CD8-positive, alpha-beta memory T cell (primary cell): ENCODE measurements around the gene VEGFC. TPM values are rescaled to one million over a fixed set of nuclear protein-coding genes. Genes with fewer than 3 reads are reported as not detected.

Experiments used
- CTCF ChIA-PET: fragments of 350-600 bp; sonication (Branson Sonifier 250); formaldehyde crosslinking; loops from one replicate; lab custom pipeline; 2021; ENCODE audit warnings: antibody characterized with exemption; lab: Charles Lee
- POLR2A ChIA-PET: fragments of 350-600 bp; sonication (Branson Sonifier 250); formaldehyde crosslinking; loops from one replicate; lab custom pipeline; 2021; ENCODE audit warnings: antibody characterized with exemption; lab: Charles Lee
- DNase-seq, 5 donors: peaks; one replicate each; pipeline versions ENCODE4 v3.0.0 to v3.0.0-alpha.2; 2020 to 2022; ENCODE audit warnings: mixed read lengths in 1 of 5
- H3K27ac ChIP-seq: one replicate; pipeline ENCODE4 v1.7.0; 2013; ENCODE audit warnings: low read depth, mild to moderate bottlenecking, low read length, moderate library complexity
- H3K27me3 ChIP-seq: 2 replicates; pipeline ENCODE4 v1.7.0; 2013; ENCODE audit warnings: low read length, mild to moderate bottlenecking; ENCODE audit not compliant: insufficient read depth, poor library complexity, severe bottlenecking
- H3K36me3 ChIP-seq: 2 replicates; pipeline ENCODE4 v1.7.0; 2013; ENCODE audit warnings: mild to moderate bottlenecking, low read length, moderate library complexity; ENCODE audit not compliant: insufficient read depth
- H3K4me1 ChIP-seq: 2 replicates; pipeline ENCODE4 v1.7.0; 2013; ENCODE audit warnings: mild to moderate bottlenecking, low read length, moderate library complexity; ENCODE audit not compliant: insufficient read depth
- H3K4me3 ChIP-seq: 2 replicates; pipeline ENCODE4 v1.7.0; 2013; ENCODE audit warnings: mild to moderate bottlenecking, low read length
- H3K9me3 ChIP-seq: 2 replicates; pipeline ENCODE4 v1.7.0; 2013; ENCODE audit warnings: mild to moderate bottlenecking, low read length
- H3K27ac Mint-ChIP-seq, 8 donors: one replicate each; pipeline ENCODE4 v1.8.0; 2020 to 2021; ENCODE audit warnings: mixed read lengths in 8 of 8, mild to moderate bottlenecking in 6 of 8, inconsistent platforms in 3 of 8, moderate library complexity in 3 of 8
- H3K27me3 Mint-ChIP-seq, 2 donors: one replicate each; pipeline ENCODE4 v1.8.0; 2020 to 2021; ENCODE audit warnings: mixed read lengths in 2 of 2, mild to moderate bottlenecking in 1 of 2, moderate library complexity in 1 of 2
- H3K36me3 Mint-ChIP-seq, 3 donors: one replicate each; pipeline ENCODE4 v1.8.0; 2020 to 2021; ENCODE audit warnings: mixed read lengths in 3 of 3, inconsistent platforms in 1 of 3, mild to moderate bottlenecking in 1 of 3
- H3K4me1 Mint-ChIP-seq, 3 donors: one replicate each; pipeline ENCODE4 v1.8.0; 2020 to 2021; ENCODE audit warnings: mixed read lengths in 3 of 3, inconsistent platforms in 1 of 3, mild to moderate bottlenecking in 1 of 3
- H3K4me3 Mint-ChIP-seq, 7 donors: one replicate each; pipeline ENCODE4 v1.8.0; 2020 to 2021; ENCODE audit warnings: mixed read lengths in 7 of 7, mild to moderate bottlenecking in 6 of 7, moderate library complexity in 4 of 7, inconsistent platforms in 2 of 7
- H3K9me3 Mint-ChIP-seq, 5 donors: one replicate each; pipeline ENCODE4 v1.8.0; 2020 to 2022; ENCODE audit warnings: mixed read lengths in 5 of 5, mild to moderate bottlenecking in 3 of 5, moderate library complexity in 2 of 5, inconsistent platforms in 1 of 5
- polyA plus RNA-seq: library from polyadenylated mRNA; unstranded; fragments of 300-500 nt; fragmentation: Illumina TruSeq; gene quantifications from one replicate; pipeline ENCODE4 v1.2.3, GENCODE V29; 2021
- total RNA-seq, 2 experiments: library from RNA; stranded (reverse); gene quantifications; one replicate each; pipeline ENCODE4 v1.2.3, GENCODE V29; 2021

The VEGFC gene
- total and polyA plus RNA-seq, 3 experiments from 2014 or later, result not detected

DNA sequence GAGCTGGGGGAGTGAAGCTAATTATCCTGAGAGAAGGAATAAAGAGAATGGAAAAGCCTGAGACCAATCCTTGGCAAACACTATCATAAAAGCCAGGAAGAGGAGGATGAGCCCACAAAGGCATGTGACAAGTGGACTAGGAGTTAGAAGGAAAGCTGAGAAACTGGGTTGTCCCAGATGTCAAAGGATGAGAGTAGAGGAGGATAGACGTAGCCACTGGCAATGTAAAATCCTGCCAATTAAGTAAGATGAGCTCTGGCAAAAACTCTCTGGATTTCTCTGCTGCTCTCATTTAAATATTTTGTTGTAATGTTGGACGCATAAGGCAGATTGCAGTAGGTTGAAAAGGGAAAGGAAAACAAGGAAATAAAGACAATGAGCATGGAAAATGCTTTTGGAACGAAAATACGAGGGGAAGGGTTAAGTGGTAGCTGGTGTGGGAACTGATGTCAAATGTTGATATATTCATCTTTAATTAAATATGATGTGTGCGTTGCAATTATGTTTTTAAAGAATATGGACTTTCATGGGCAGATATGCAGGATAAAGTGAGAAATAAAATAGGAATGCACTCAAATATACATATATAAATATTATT, 14.2 kb upstream of the VEGFC start:
- H3K9me3 Mint-ChIP-seq, result peaks cover 6 to 31% (median 8%) of the 10 kb centered on the region in 5 donors
- no peak overlapping the region for H3K27ac Mint-ChIP-seq
- DNase-seq, result no peak
- POLR2A ChIA-PET, result no interaction called here
- H3K36me3 ChIP-seq, result no peaks in the 10 kb centered on the region
- no peaks in the 10 kb centered on the region for H3K9me3 ChIP-seq
- H3K27ac ChIP-seq, result no peak overlapping the region
- H3K4me1 ChIP-seq, result no peaks in the 10 kb centered on the region
- no peaks in the 10 kb centered on the region for H3K4me1 Mint-ChIP-seq
- CTCF ChIA-PET, result no interaction called here
- H3K27me3 ChIP-seq, result no peaks in the 10 kb centered on the region
- no peaks in the 10 kb centered on the region for H3K36me3 Mint-ChIP-seq
- H3K27me3 Mint-ChIP-seq, result no peaks in the 10 kb centered on the region
- no peak overlapping the region for H3K4me3 ChIP-seq
- H3K4me3 Mint-ChIP-seq, result no peak overlapping the region

DNA sequence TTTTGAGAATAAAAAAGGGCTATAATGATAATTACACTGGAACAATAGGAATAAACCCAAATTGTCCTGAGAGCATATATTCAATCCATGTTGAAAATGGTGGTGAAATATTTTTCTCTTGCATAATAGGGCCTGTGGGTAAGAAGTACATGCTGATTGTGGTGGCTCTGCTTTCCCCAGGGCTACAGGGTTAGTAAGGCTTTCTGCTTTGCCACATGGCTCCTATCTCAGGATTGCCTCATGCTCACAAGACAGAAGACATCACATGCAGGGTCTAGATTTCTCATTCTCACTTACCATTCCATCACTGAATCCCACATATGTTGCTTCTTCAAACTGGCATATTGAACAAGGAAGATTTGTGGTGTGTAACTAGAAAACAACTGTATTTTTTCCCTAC, 12.4 kb upstream of the VEGFC start:
- Mint-ChIP-seq H3K27ac (no peak overlapping the region), H3K4me1 (no peaks in the 10 kb centered on the region), H3K27me3 (no peaks in the 10 kb centered on the region), H3K4me3 (no peak overlapping the region), H3K36me3 (no peaks in the 10 kb centered on the region), H3K9me3 (peaks cover 5 to 26% (median 7%) of the 10 kb centered on the region in 5 donors)
- ChIA-PET CTCF (no interaction called here), POLR2A (no interaction called here)
- Histone ChIP-seq H3K4me3 (no peak overlapping the region), H3K27me3 (no peaks in the 10 kb centered on the region), H3K27ac (no peak overlapping the region), H3K9me3 (no peaks in the 10 kb centered on the region), H3K36me3 (no peaks in the 10 kb centered on the region), H3K4me1 (no peaks in the 10 kb centered on the region)
- no peak for DNase-seq

DNA sequence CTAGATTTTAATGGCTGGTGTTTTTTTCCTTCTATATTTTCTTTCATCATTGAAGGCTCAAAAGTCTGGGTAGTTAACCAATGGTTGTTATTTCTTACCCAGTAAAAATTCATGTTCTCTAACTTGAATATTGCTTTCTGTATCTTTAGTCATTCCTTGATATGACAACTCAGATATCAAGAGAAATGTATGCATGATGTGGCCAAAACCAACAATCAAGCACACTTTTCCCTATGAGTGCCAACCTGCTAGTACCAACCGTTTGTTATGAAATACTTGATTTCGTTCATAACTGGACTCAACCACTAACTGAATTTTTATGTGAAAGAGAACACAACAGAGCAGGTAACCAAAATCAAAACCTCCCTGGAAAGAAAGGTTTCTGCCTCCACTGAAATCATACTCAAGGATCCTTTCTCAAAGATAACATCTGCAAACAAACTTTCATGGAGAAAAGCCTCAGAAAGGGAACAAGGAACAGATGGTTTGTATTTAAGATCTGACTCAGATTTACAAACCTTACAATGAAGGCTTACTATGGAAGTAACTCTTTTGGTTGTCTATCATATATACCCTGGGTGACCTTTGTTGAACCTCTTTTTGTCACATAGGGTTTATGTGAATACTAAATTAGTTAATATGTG, 8.3 kb upstream of the VEGFC start:
- ChIA-PET CTCF (no interaction called here), POLR2A (no interaction called here)
- Mint-ChIP-seq H3K4me3 (no peak overlapping the region), H3K9me3 (peaks cover 0 to 9% (median 0%) of the 10 kb centered on the region in 5 donors), H3K36me3 (no peaks in the 10 kb centered on the region), H3K27me3 (no peaks in the 10 kb centered on the region), H3K4me1 (no peaks in the 10 kb centered on the region), H3K27ac (no peak overlapping the region)
- Histone ChIP-seq H3K36me3 (no peaks in the 10 kb centered on the region), H3K27ac (no peak overlapping the region), H3K9me3 (no peaks in the 10 kb centered on the region), H3K4me1 (no peaks in the 10 kb centered on the region), H3K27me3 (no peaks in the 10 kb centered on the region), H3K4me3 (no peak overlapping the region)
- no peak for DNase-seq

DNA sequence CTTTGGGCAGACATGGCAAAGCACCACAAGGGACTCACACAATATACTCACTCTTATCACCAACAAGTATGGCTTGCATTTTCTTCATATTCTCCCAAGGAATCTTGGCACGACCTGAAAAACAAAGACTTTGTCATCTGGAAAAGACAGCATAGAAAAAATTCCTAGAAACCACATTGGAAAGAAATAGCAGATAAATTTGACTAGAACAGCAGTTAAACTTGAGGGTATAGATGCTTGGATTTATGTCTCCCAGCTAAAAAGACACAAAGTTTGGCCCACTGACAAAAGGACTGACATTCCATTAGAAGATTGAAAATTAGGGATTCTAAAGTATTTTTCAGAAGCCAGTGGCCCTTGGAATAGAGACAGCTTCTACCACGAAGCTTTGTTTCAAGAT, 6.9 kb upstream of the VEGFC start:
- H3K4me3 ChIP-seq, result no peak overlapping the region
- Mint-ChIP-seq H3K36me3 (no peaks in the 10 kb centered on the region), H3K27ac (no peak overlapping the region), H3K9me3 (peaks cover 0 to 16% (median 3%) of the 10 kb centered on the region in 5 donors), H3K27me3 (peaks cover 2 to 4% of the 10 kb centered on the region in 2 donors), H3K4me3 (no peak overlapping the region), H3K4me1 (no peaks in the 10 kb centered on the region)
- no peak for DNase-seq
- no peak overlapping the region for H3K27ac ChIP-seq
- H3K9me3 ChIP-seq, result no peaks in the 10 kb centered on the region
- no peaks in the 10 kb centered on the region for H3K36me3 ChIP-seq
- H3K4me1 ChIP-seq, result no peaks in the 10 kb centered on the region
- H3K27me3 ChIP-seq, result no peaks in the 10 kb centered on the region
- CTCF ChIA-PET, result no interaction called here
- POLR2A ChIA-PET, result no interaction called here

DNA sequence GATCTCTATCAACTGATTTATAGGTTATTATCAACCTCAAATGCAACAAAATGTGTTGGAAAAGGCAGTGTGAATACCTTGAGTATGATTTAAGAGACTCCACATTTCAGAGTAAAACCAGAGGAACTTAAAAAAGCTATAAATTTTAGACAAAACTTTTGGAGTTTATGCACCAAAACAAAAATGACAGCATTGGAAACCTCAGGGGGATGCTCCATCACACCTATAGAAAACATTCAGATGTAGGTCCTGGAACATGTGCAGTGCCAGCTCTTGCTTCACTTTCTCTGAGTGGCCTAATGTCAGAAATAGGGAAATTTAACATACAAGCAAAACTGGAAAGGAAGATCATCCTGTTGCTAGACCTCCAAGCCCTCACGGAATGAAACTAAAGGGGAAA, 5.8 kb upstream of the VEGFC start:
- POLR2A ChIA-PET, result no interaction called here
- Histone ChIP-seq H3K27ac (no peak overlapping the region), H3K9me3 (no peaks in the 10 kb centered on the region), H3K4me3 (no peak overlapping the region), H3K27me3 (no peaks in the 10 kb centered on the region), H3K4me1 (no peaks in the 10 kb centered on the region), H3K36me3 (no peaks in the 10 kb centered on the region)
- Mint-ChIP-seq H3K36me3 (no peaks in the 10 kb centered on the region), H3K27ac (no peak overlapping the region), H3K9me3 (peaks cover 3 to 26% (median 4%) of the 10 kb centered on the region in 5 donors), H3K4me1 (no peaks in the 10 kb centered on the region), H3K4me3 (no peak overlapping the region), H3K27me3 (peaks cover 10 to 15% of the 10 kb centered on the region in 2 donors)
- CTCF ChIA-PET, result no interaction called here
- no peak for DNase-seq

DNA sequence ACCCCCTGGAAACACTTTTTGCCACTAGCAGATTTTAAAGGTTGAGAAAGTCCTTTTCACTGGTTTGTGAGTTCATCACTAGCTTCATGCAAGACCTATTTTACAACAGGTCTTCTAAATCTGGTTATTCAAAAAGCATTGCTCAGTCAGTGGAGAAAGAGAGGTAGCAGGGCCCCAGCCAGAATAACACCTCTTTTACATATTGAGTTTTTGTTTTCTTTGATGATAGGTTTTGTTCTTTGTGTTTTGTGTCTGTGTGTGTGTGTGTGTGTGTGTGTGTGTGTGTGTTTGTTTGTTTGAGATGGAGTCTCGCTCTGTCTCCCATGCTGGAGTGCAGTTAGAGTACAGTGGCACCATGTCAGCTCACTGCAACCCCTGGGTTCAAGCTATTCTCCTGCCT, 2.7 kb upstream of the VEGFC start:
- H3K27ac Mint-ChIP-seq, result no peak overlapping the region
- ChIA-PET CTCF (no interaction called here), POLR2A (no interaction called here)
- no peak overlapping the region for H3K4me3 Mint-ChIP-seq
- DNase-seq, result no peak
- peaks cover 4 to 14% (median 5%) of the 10 kb centered on the region in 3 donors for H3K4me1 Mint-ChIP-seq
- Histone ChIP-seq H3K4me1 (no peaks in the 10 kb centered on the region), H3K36me3 (no peaks in the 10 kb centered on the region), H3K27ac (no peak overlapping the region), H3K4me3 (no peak overlapping the region), H3K27me3 (peaks cover 5% of the 10 kb centered on the region), H3K9me3 (no peaks in the 10 kb centered on the region)
- H3K36me3 Mint-ChIP-seq, result no peaks in the 10 kb centered on the region
- H3K27me3 Mint-ChIP-seq, result peaks cover 23 to 35% of the 10 kb centered on the region in 2 donors
- H3K9me3 Mint-ChIP-seq, result peaks cover 3 to 21% (median 10%) of the 10 kb centered on the region in 5 donors

- CTCF ChIA-PET, result no interaction called here
- Mint-ChIP-seq H3K27ac (no peak overlapping the region), H3K4me3 (no peak overlapping the region), H3K4me1 (peaks cover 4 to 14% (median 5%) of the 10 kb centered on the region in 3 donors), H3K36me3 (no peaks in the 10 kb centered on the region), H3K27me3 (peaks cover 23 to 42% of the 10 kb centered on the region in 2 donors), H3K9me3 (peaks cover 3 to 21% (median 10%) of the 10 kb centered on the region in 5 donors)
- Histone ChIP-seq H3K27me3 (peaks cover 5% of the 10 kb centered on the region), H3K4me1 (no peaks in the 10 kb centered on the region), H3K27ac (no peak overlapping the region), H3K4me3 (no peak overlapping the region), H3K9me3 (no peaks in the 10 kb centered on the region), H3K36me3 (no peaks in the 10 kb centered on the region)
- DNase-seq, result no peak
- POLR2A ChIA-PET, result no interaction called here
Observed at GRCh38 chr4:176794651-176795050, 1.9 kb upstream of the VEGFC start.

- Mint-ChIP-seq H3K4me1 (peaks cover 4 to 14% (median 5%) of the 10 kb centered on the region in 3 donors), H3K27ac (no peak overlapping the region), H3K9me3 (peaks cover 3 to 21% (median 10%) of the 10 kb centered on the region in 5 donors), H3K36me3 (no peaks in the 10 kb centered on the region), H3K27me3 (peaks cover 23 to 42% of the 10 kb centered on the region in 2 donors), H3K4me3 (peak overlapping the region in 1 of 7 donors; percentile 6)
- no peaks in the 10 kb centered on the region for H3K36me3 ChIP-seq
- H3K4me1 ChIP-seq, result no peaks in the 10 kb centered on the region
- no peak for DNase-seq
- H3K9me3 ChIP-seq, result no peaks in the 10 kb centered on the region
- peaks cover 5% of the 10 kb centered on the region for H3K27me3 ChIP-seq
- H3K4me3 ChIP-seq, result no peak overlapping the region
- CTCF ChIA-PET, result no interaction called here
- no peak overlapping the region for H3K27ac ChIP-seq
- POLR2A ChIA-PET, result no interaction called here
Observed at GRCh38 chr4:176794151-176794550, 1.4 kb upstream of the VEGFC start.
